GM21360 (cell line): ENCODE data around the gene CTNNA3.

ENCODE experiments used
- ATAC-seq: cut with Tn5 transposase; IDR thresholded peaks from one replicate; pipeline ENCODE4 v1.9.1; 2021; ENCODE audit warnings: mild to moderate bottlenecking, moderate library complexity; ENCODE audit not compliant: unreplicated experiment

CTNNA3 gene

DNA sequence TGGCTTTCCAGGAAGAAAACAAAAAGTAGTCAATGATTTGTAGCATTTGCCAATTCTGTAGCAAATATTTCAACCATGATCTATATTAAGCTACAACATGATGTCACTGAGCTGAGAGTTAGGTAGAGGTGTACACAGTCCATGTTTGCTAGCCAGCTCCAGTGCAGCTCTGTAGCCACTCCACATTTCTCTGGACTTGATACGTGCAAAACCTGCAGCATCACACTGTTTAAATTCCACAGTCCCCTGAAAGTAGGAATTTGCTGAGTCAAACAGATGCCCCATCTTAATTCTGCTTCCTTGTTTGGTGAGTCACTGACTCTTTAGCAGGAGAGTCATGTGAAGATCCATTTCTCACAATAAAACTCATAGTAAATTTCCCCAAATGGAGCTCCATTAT lies 859.9 kb downstream of the CTNNA3 start:
- no peak for ATAC-seq

- ATAC-seq, result no peak
Measured at GRCh38 chr10:66835400-66835799, 860.6 kb downstream of the CTNNA3 start.

- no peak for ATAC-seq
Measured at GRCh38 chr10:66834802-66835201, 861.2 kb downstream of the CTNNA3 start.

GRCh38 chr10:66833861-66834260 lies 862.1 kb downstream of the CTNNA3 start:
- no peak for ATAC-seq

GRCh38 chr10:66832781-66833422 lies 863.1 kb downstream of the CTNNA3 start:
- ATAC-seq, result no peak

GRCh38 chr10:66828957-66829356 lies 867.0 kb downstream of the CTNNA3 start:
- ATAC-seq, result no peak

DNA sequence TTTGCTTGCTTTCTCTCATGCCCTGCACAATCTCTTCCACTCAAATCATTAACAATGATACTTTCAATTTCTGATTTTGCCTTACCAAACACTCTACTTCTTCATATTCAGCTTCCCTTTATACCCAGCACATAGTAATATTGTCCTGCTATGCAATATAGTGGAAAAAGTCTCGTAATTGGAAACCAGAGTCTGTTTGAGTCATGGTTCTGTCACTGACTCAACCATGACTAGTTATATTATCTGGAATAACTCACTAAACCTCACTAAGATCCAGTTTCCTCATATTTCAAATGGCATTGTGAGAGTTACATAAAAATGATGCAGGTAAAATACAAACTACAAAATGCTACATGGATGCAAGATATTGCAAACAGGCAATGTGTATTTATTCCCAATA lies 868.6 kb downstream of the CTNNA3 start:
- ATAC-seq, result no peak

GRCh38 chr10:66823301-66823700 lies 872.7 kb downstream of the CTNNA3 start:
- ATAC-seq, result no peak

DNA sequence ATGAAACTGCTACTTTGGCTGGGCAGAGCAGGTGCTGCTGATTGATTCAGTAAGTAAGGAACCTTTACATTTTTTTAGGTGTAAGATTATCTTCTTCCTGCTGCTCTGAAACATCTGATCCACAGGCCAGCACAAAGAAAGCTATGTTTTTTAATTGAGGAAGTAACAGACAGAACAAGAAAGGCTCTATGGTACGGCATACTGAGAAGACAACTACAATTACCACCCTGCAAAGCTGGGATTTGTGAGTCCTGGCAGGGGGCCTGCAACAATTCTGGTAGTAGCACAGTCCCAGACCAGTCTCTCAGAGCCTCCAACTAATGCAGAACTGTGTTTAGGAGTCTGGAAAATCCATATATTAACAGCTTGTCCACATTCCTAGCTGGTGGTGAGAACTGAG lies 873.2 kb downstream of the CTNNA3 start:
- no peak for ATAC-seq

GRCh38 chr10:66819691-66820090 lies 876.3 kb downstream of the CTNNA3 start:
- no peak for ATAC-seq

DNA sequence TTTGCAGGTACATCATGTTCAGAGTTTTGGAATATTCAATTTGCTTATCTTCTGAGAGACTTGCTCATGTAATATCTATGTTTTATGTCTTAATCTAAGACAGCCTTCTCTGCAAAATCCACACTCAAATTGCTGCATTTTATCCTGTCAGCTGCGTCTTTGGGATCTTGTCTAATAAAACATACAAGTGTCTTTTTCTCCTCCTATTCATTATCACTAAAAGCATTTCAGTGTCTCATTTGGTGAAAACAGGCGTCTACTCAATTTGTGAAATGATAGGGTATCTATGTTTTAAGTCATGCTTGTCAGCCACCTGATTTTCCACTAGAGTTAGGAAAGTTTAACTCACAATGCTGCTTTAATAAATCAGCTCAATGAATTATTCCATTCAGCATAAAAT lies 882.9 kb downstream of the CTNNA3 start:
- no peak for ATAC-seq

DNA sequence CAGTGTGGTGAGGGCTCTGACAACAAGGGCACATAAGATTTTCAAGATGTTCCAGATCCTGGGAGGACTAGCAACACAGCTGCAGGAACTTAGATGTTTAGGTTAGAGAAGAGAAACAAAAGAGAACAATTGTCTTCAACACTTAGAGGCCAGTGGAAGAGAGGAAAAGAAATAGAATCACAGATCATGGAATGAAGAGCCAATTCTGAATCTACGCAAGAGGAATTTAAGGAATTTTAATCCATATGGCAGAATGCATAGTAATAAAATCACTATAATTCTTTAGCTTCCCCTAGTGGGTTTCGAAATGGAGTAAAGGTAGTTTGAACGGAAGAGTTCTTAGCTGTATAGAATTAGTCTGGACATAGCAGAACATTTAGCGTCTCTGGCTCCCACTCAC lies 884.8 kb downstream of the CTNNA3 start:
- no peak for ATAC-seq

DNA sequence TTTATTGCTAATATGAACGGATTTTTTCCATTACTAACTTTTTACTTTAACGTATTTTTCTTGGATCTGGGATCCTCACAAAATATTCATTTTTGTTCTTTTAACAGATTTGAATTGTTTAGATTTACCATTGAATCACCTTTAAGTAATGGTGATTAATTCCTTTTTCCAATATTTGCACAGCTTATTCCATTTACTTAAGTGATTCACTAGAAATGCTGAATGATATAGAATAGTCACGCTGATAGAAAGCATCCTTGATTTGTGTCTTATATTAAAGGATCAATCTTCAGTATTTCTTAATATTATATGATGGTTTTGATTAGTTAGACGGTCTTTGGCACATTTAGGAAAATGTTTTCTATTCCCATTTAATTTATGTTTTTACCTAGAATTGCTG lies 886.6 kb downstream of the CTNNA3 start:
- ATAC-seq, result no peak

DNA sequence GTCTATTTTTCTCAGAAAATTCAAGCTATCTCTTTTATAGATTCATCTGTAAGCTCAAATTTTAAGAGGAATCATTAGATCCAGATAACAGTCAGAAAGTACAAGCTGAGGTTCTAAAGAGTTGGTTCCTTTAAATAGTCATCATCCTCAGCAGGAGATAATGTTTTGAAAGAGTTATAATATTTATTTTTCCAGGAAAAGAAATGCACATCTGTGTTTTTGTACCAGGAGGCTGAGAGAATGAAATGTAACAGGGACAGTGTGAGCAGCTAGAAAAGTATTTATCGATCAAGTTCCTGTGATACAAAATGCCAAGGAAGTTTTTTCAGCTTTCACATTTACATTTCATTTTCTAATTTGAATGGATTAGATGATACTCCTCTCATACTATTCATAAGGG lies 890.4 kb downstream of the CTNNA3 start:
- no peak for ATAC-seq

DNA sequence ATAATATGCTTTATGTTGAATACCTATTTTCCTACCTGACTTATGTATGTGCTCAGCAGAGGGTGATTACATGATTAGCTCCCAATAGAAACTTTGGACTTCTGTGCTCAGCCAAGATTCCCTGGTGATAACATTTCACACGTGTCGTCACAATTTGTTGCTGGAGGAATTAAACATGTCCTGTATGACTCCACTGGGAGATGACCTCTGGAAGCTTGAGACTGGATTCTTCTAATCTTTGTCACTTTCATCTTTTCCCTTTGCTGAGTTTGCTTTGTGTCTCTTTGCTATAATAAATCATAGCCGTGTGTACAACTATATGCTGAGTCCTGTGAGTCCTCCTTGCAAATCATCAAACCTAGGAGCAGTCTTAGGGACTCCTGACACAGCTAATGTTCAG lies 891.0 kb downstream of the CTNNA3 start:
- no peak for ATAC-seq

GRCh38 chr10:66803174-66803573 lies 892.8 kb downstream of the CTNNA3 start:
- no peak for ATAC-seq

- no peak for ATAC-seq
Measured at GRCh38 chr10:66799474-66799873, 896.5 kb downstream of the CTNNA3 start.

- no peak for ATAC-seq
Measured at GRCh38 chr10:66795866-66796265, 900.1 kb downstream of the CTNNA3 start.

DNA sequence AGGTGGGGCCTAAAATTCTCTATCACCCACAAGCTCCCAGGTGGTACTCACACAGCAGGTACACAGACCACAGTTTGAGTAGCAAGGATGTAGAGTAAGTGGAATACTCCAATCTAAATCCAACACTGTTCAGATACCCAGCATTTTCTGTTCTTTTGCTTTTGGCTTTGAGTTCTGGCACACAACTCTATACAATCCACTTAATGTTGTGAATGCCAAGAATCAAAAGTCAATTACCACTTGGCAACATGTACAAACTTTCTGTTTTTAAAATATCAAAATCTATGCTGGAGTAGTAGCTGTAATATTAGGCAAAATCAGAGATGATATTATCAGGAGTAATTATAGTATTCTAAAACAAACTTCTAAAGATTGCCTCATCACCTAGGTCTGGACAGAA lies 903.6 kb downstream of the CTNNA3 start:
- ATAC-seq, result no peak

GRCh38 chr10:66788178-66788987 lies 907.6 kb downstream of the CTNNA3 start:
- no peak for ATAC-seq

DNA sequence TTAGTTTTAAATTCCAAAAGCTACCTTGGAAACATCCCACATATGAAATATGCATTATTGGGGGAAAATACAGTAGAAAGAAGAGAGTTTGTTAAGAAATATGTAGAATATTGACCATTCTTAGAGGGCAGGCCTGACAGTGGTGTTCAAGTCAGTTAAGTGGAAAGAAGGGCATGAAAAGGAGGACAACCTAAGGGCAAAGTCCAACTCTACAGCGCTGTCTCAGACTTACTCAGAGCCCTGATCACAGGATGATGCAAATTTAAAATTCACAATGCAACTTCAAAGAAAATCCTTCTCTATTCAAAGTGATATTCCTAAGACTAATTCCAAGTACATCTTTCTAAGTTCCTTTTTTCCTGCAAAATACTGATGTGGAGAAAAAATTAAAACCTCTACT lies 909.3 kb downstream of the CTNNA3 start:
- no peak for ATAC-seq

DNA sequence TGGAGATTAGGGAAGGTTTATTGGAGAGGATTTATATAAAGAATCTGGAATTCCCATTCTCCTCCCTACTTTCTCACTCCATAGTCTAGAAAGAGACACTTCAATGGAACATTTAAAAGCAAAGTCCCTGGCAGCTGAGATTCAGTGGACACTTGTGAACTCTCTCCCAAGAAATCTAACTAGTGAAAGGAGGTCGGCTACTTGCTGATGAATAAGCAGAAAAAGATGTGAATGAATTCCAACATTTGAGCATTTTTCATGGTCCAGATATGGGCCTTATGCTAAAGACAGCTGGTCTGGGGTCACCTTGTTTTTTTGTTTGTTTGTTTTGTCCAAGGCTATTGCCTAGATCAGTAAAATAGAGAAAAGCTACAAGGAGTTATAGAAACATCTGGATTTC lies 911.2 kb downstream of the CTNNA3 start:
- no peak for ATAC-seq

DNA sequence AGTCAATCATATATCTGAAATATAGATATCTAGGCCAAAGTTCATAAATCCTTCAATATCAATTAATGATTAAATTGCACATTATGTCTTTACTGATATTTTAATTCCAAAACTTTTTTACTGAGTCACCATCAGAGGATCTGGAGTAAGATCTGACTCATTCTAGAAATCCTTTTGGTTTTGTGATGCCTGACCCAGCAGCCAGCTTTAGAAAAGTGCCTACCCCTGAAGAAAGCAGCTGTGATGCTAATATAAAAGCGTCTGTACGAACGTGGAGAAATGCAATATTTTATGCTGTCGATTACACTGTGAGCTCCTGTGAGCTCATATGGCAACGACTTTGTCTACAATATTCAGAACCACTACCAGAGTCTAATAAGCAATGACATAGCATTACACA lies 912.7 kb downstream of the CTNNA3 start:
- ATAC-seq, result no peak
